ENCODE data around the gene CFDP1.
A peak's percentile ranks its signal among the peaks of the same experiment; 100 is the strongest.
"Not testable (repeated sequence)": the region's sequence is repeated elsewhere in the genome, so short reads cannot be mapped to it uniquely, and the experiment has no call there.

CFDP1 gene

DNA sequence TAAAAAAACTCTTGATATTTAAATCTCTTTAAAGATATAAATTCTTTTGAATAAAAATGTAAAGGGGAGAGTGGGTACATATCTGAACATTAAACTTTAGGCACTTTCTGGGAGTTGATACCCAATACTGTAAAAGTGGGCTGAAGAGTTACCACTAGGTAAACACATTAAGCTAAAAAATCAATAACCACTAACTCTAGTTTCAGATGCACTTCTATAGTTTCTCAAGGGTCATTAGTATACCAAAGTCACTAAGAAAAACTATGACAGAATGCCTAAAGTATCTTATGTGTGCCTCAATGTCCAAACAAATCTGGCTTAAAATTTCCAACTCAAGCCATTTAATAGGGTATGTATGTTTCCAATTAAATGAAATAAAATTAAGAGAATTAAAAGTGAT is 13.1 kb upstream of the CFDP1 start:
- TF ChIP-seq, protein P1, sequence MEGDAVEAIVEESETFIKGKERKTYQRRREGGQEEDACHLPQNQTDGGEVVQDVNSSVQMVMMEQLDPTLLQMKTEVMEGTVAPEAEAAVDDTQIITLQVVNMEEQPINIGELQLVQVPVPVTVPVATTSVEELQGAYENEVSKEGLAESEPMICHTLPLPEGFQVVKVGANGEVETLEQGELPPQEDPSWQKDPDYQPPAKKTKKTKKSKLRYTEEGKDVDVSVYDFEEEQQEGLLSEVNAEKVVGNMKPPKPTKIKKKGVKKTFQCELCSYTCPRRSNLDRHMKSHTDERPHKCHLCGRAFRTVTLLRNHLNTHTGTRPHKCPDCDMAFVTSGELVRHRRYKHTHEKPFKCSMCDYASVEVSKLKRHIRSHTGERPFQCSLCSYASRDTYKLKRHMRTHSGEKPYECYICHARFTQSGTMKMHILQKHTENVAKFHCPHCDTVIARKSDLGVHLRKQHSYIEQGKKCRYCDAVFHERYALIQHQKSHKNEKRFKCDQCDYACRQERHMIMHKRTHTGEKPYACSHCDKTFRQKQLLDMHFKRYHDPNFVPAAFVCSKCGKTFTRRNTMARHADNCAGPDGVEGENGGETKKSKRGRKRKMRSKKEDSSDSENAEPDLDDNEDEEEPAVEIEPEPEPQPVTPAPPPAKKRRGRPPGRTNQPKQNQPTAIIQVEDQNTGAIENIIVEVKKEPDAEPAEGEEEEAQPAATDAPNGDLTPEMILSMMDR (IDR thresholded peaks at IDR 0.05; ENCODE audit: control insufficient read depth, insufficient read depth, low read depth, low read length, missing control alignments): no peak

DNA sequence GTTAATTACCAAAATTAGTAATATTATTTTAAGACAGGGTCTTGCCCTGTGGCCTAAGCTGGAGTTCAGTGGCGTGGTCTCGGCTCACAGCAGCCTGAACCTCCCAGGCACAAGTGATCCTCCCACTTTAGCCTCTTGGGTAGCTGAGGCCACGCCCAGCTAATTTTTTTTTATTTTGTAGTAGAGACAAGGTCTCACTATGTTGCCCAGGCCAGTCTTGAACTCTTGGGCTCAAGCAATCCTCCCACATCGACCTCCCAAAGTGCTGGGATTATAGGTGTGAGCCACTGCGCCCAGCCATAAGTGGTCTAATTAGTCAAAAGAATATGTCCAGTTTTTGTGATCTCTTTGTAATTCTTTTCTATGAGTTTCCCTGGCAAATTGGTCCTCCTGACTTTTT is 12.0 kb upstream of the CFDP1 start:
- H3K4me3 ChIP-seq (ENCODE audit: control insufficient read depth, low read depth, low read length): no peak overlapping the region
- DNase-seq (ENCODE audit: low read depth): no peak
- TF ChIP-seq, protein P1 (IDR thresholded peaks at IDR 0.05; ENCODE audit: control insufficient read depth, insufficient read depth, low read depth, low read length, missing control alignments): no peak

More for the DNA sequence above, 13.1 kb upstream of the CFDP1 start:
- H3K4me3 ChIP-seq (ENCODE audit: control insufficient read depth, low read depth, low read length): no peak overlapping the region
- DNase-seq (ENCODE audit: low read depth): no peak

DNA sequence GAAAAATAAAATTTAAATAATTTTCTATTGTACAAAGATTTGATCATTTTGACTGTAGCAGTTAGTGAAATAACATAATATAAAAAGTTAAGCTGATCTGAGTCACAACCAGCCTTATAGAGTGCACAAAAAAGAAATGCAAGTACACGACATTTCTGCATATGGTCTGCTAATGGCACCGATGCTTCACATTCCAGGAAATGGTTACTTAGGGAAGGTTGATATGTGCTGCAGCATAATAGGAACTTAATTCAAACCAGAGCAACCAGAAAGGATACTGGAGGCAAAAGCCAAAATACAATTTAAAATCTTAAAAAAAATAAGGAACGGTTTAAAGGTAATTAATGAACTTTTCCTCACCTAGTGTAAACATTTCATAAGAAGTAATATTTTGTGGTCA is 10.0 kb upstream of the CFDP1 start:
- no peak overlapping the region for H3K4me3 ChIP-seq (ENCODE audit: control insufficient read depth, low read depth, low read length)
- DNase-seq (ENCODE audit: low read depth): no peak
- TF ChIP-seq, protein P1 (IDR thresholded peaks at IDR 0.05; ENCODE audit: control insufficient read depth, insufficient read depth, low read depth, low read length, missing control alignments): no peak

DNA sequence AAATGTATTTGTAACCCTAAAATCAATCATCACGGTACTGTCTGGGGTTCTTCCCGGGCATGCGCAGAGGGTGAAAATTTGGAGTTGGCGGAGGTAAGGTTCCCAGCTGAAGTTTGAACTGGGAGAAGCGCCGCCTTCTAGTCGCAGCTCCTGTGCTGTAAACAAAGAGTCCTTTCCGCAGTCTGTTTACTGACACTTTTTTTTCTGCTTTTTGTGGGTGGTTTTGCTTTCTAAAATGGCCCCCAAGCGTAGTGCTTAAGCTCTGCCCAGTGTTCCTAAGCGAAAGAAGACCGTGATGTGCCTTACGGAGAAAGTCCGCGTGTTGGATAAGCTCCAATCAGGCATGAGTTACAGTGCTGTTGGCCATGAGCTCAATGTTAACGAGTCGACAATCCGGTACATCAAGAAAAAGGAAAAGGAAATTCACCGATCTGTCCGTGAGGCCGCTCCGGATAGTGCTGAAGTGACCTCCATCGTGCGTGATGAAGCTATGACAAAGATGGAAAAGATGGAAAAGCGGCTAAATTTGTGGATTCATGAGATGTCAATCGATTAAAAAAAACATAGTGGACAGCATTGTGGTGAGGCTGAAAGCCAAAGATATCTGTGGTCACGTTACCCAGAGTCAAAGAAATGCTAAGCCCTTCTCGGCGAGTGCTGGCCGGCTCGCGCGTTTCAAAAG is 570 bp upstream of the CFDP1 start:
- DNase-seq (ENCODE audit: low read depth): peak; percentile 86
- H3K4me3 ChIP-seq (ENCODE audit: control insufficient read depth, low read depth, low read length): peak overlapping the region; percentile 98
- TF ChIP-seq, protein P1 (IDR thresholded peaks at IDR 0.05; ENCODE audit: control insufficient read depth, insufficient read depth, low read depth, low read length, missing control alignments): no peak

DNA sequence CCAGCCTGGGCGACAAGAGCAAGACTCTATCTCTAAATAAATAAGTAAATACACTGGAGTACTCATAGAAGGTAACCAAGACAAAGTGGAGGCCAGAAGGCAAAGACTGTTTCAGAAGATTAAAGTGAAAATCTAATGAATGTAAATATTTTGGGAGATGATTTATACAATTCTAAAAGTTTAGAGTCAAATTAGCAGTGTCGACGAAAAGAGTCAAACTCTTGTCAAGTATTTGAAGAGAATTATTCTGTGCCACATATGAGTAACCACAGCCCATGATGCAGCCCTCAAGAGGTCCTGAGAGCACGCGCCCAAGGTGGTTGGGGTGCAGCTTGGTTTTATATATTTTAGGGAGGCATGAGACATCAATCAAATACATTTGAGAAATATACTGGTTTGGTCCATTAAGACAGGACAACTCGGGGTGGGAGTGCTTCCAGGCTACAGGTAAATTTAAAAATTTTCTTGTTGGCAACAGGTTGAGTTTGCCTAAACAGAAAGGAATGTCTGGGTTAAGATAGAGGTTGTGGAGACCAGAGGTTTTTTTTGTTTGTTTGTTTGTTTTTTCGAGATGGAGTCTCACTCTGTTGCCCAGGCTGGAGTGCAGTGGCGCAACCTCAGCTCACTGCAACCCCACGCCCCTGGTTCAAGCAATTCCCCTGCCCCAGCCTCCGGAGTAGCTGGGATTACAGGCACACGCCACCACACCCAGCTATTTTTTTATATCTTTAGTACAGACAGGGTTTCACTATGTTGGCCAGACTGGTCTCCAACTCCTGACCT is 3.5 kb downstream of the CFDP1 start:
- no peak overlapping the region for H3K4me3 ChIP-seq (ENCODE audit: control insufficient read depth, low read depth, low read length)
- TF ChIP-seq, protein P1 (IDR thresholded peaks at IDR 0.05; ENCODE audit: control insufficient read depth, insufficient read depth, low read depth, low read length, missing control alignments): no peak
- no peak for DNase-seq (ENCODE audit: low read depth)

DNA sequence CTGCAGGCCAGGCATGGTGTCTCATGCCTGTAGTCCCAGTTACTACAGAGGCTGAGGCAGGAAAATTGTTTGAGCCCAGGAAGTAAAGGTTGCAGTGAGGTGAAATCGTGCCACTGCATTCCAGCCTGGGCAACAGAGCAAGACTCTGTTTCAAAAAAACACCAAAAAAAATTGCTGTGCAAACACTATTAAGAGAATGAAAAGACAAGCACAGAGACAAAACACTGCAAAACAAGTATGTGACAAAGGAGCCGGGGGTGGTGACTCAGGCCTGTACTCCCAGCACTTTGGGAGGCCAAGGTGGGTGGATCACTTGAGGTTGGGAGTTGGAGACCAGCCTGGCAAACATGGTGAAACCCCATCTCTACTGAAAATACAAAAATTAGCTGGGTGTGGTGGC is 6.8 kb downstream of the CFDP1 start:
- DNase-seq (ENCODE audit: low read depth); H3K4me3 ChIP-seq (ENCODE audit: control insufficient read depth, low read depth, low read length): not testable (repeated sequence)

DNA sequence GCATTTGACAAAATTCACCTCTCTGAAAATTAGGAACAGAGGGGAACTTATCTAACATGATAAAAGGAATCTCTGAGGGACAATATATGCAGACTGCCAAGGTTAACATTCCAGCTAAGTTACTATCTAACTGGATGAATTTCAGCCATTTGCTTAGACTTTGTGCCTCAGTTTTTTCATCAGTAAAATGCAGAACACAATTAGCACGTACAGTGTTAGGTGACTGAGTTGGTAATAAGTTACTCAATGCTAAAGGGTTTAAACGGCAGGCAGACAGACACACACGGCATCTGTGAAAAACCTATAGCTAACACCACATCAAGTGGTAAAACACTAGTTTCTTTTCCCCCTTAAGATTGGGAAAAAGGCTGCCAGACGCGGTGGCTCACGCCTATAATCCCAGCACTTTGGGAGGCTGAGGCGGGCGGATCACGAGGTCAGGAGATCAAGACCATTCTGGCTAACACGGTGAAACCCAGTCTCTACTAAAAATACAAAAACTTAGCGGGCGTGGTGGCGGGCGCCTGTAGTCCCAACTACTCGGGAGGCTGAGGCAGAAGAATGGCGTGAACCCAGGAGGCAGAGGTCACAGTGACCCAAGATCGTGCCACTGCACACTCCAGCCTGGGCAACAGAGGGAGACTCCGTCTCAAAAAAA is 9.1 kb downstream of the CFDP1 start:
- DNase-seq (ENCODE audit: low read depth); H3K4me3 ChIP-seq (ENCODE audit: control insufficient read depth, low read depth, low read length): not testable (repeated sequence)
